Cardiac muscle cell (in vitro differentiated cells and primary cell): ENCODE measurements around the gene SLIT3. TPM values are rescaled to one million over a fixed set of nuclear protein-coding genes. Genes with fewer than 3 reads are reported as not detected.

Experiments used
- DNase-seq, 2 donors: peaks; one replicate each; pipeline versions ENCODE4 v3.0.0 to v3.0.0-alpha.2; 2010 to 2017; ENCODE audit warnings: low read depth in 1 of 2, low spot score in 1 of 2
- H3K27ac ChIP-seq: fragments of 200-600 bp; sonication (generic); 2 replicates; pipeline ENCODE4 v1.5.1; 2016
- H3K27me3 ChIP-seq: fragments of 200-600 bp; sonication (generic); 2 replicates; pipeline ENCODE4 v1.6.0; 2016; ENCODE audit warnings: control low read depth
- H3K36me3 ChIP-seq: fragments of 200-600 bp; sonication (generic); 2 replicates; pipeline ENCODE4 v1.5.1; 2016; ENCODE audit warnings: control low read depth
- H3K4me1 ChIP-seq: fragments of 200-600 bp; sonication (generic); 2 replicates; pipeline ENCODE4 v1.8.1; 2017; ENCODE audit warnings: low read depth, mild to moderate bottlenecking, mixed run types
- H3K4me3 ChIP-seq: fragments of 200-600 bp; sonication (generic); 2 replicates; pipeline ENCODE4 v1.5.1; 2016; ENCODE audit warnings: mild to moderate bottlenecking
- H3K9me3 ChIP-seq: fragments of 200-600 bp; sonication (generic); 2 replicates; pipeline ENCODE4 v1.5.1; 2017; ENCODE audit warnings: low read depth, mild to moderate bottlenecking, control low read depth
- CTCF ChIP-seq: IDR thresholded peaks from 2 replicates; pipeline ENCODE4 v1.5.1; 2012; ENCODE audit warnings: low read depth, mild to moderate bottlenecking, low read length
- polyA plus RNA-seq: library from polyadenylated mRNA; unstranded; fragments of >200 nt; fragmentation: Nextera tagmentation; extraction: Ambion mirVana; gene quantifications from 2 replicates; pipeline ENCODE4 v1.2.1, GENCODE V29; 2016
- total RNA-seq: library from RNA; depleted of rRNA; stranded (reverse); fragments of >200 nt; gene quantifications from 2 replicates; pipeline ENCODE4 v1.2.3, GENCODE V29; 2016

Gene SLIT3
- total and polyA plus RNA-seq, 2 experiments from 2014 or later: 50.7 to 111 TPM

GRCh38 chr5:168653626-168654025, 647.3 kb downstream of the SLIT3 start:
- Histone ChIP-seq H3K4me3 (no peak overlapping the region), H3K36me3 (no peaks in the 10 kb centered on the region), H3K4me1 (peaks cover 5% of the 10 kb centered on the region), H3K27ac (no peak overlapping the region), H3K27me3 (no peaks in the 10 kb centered on the region), H3K9me3 (no peaks in the 10 kb centered on the region)
- DNase-seq: no peak
- TF ChIP-seq CTCF: no peak

GRCh38 chr5:168651648-168652047, 649.3 kb downstream of the SLIT3 start:
- DNase-seq: peak in 1 of 2 donors; percentile 90
- no peak for TF ChIP-seq CTCF
- H3K27me3 ChIP-seq: no peaks in the 10 kb centered on the region
- H3K27ac ChIP-seq: no peak overlapping the region
- no peak overlapping the region for H3K4me3 ChIP-seq
- H3K4me1 ChIP-seq: no peaks in the 10 kb centered on the region
- H3K36me3 ChIP-seq: no peaks in the 10 kb centered on the region
- H3K9me3 ChIP-seq: no peaks in the 10 kb centered on the region

- Histone ChIP-seq H3K27me3 (no peaks in the 10 kb centered on the region), H3K9me3 (no peaks in the 10 kb centered on the region), H3K4me3 (no peak overlapping the region), H3K36me3 (no peaks in the 10 kb centered on the region), H3K4me1 (no peaks in the 10 kb centered on the region), H3K27ac (no peak overlapping the region)
- DNase-seq: no peak
- TF ChIP-seq CTCF: no peak
Measured at GRCh38 chr5:168649306-168649705, 651.6 kb downstream of the SLIT3 start.

- H3K9me3 ChIP-seq: no peaks in the 10 kb centered on the region
- no peak overlapping the region for H3K27ac ChIP-seq
- no peaks in the 10 kb centered on the region for H3K36me3 ChIP-seq
- no peak overlapping the region for H3K4me3 ChIP-seq
- no peak for DNase-seq
- H3K27me3 ChIP-seq: no peaks in the 10 kb centered on the region
- no peaks in the 10 kb centered on the region for H3K4me1 ChIP-seq
- TF ChIP-seq CTCF: no peak
Measured at GRCh38 chr5:168648576-168648975, 652.4 kb downstream of the SLIT3 start.

GRCh38 chr5:168648016-168648415, 652.9 kb downstream of the SLIT3 start:
- no peaks in the 10 kb centered on the region for H3K9me3 ChIP-seq

More at GRCh38 chr5:168648016-168648415, 652.9 kb downstream of the SLIT3 start:
- no peak for DNase-seq
- H3K36me3 ChIP-seq: no peaks in the 10 kb centered on the region
- H3K4me1 ChIP-seq: no peaks in the 10 kb centered on the region
- TF ChIP-seq CTCF: no peak
- H3K27ac ChIP-seq: no peak overlapping the region
- H3K4me3 ChIP-seq: no peak overlapping the region
- H3K27me3 ChIP-seq: no peaks in the 10 kb centered on the region
